Panc1 (cell line): ENCODE measurements around the gene KIAA1671.

Source experiments
- POLR2AphosphoS5 ChIP-seq: IDR thresholded peaks from 2 replicates; pipeline ENCODE4 v1.6.1; 2012; ENCODE audit warnings: mild to moderate bottlenecking, low read depth, low read length, moderate library complexity
- REST ChIP-seq, 2 experiments: IDR thresholded peaks; 2 replicates each; pipeline ENCODE4 v1.6.1; 2011 to 2012; ENCODE audit warnings: low read depth in 2 of 2, control low read depth in 1 of 2, low read length in 1 of 2, mild to moderate bottlenecking in 1 of 2, moderate library complexity in 1 of 2; ENCODE audit not compliant: insufficient read depth in 1 of 2
- SIN3A ChIP-seq: IDR thresholded peaks from 2 replicates; pipeline ENCODE4 v1.6.1; 2012; ENCODE audit warnings: low read depth, mild to moderate bottlenecking, low read length, moderate library complexity, borderline replicate concordance; ENCODE audit not compliant: insufficient read depth
- TF ChIP-seq, protein P1 (sequence below): fragments of 450-650 bp; IDR thresholded peaks from 2 replicates; pipeline ENCODE4 v1.5.1; 2017; ENCODE audit warnings: mild to moderate bottlenecking

DNA sequence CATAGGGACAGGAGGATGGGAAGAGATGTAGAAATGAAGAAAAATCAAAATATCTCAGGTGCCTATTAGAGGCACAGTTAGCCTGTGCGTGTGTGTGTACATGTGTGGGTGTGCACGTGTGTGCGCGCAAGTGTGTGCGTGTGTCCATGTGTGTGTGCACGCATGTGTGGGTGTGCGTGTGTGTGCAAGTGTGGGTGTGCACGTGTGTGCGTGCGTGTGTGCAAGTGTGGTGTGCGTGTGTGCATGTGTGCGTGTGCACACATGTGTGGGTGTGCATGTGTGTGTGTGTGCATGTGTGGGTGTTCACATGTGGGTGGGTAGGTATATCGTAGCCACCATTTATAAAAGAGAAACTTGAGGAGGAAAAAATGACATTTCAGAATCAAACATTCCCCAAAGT, 276.3 kb downstream of the KIAA1671 start:
- TF ChIP-seq, protein P1, sequence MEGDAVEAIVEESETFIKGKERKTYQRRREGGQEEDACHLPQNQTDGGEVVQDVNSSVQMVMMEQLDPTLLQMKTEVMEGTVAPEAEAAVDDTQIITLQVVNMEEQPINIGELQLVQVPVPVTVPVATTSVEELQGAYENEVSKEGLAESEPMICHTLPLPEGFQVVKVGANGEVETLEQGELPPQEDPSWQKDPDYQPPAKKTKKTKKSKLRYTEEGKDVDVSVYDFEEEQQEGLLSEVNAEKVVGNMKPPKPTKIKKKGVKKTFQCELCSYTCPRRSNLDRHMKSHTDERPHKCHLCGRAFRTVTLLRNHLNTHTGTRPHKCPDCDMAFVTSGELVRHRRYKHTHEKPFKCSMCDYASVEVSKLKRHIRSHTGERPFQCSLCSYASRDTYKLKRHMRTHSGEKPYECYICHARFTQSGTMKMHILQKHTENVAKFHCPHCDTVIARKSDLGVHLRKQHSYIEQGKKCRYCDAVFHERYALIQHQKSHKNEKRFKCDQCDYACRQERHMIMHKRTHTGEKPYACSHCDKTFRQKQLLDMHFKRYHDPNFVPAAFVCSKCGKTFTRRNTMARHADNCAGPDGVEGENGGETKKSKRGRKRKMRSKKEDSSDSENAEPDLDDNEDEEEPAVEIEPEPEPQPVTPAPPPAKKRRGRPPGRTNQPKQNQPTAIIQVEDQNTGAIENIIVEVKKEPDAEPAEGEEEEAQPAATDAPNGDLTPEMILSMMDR = no peak
- TF ChIP-seq REST (IDR thresholded peaks at IDR 0.05; ENCODE audit: insufficient read depth in 1 of 2, low read depth in 2 of 2, low read length in 1 of 2) = no peak
- TF ChIP-seq POLR2AphosphoS5 = no peak
- TF ChIP-seq SIN3A = no peak
